OCI-LY1 (cell line): ENCODE results near the gene KRTAP19-2.

Experiments used
- H2AFZ ChIP-seq: fragments of 200-600 bp; sonication (generic), shearing (Covaris generic); 2 replicates; pipeline ENCODE4 v1.6.0; 2014; ENCODE audit warnings: antibody characterized with exemption, mild to moderate bottlenecking, low read length
- H3F3A ChIP-seq: fragments of 200-600 bp; sonication (generic), shearing (Covaris generic); 2 replicates; pipeline ENCODE4 v1.6.0; 2014; ENCODE audit warnings: mild to moderate bottlenecking, antibody characterized with exemption, low read length, moderate library complexity; ENCODE audit not compliant: insufficient read depth
- H3K27ac ChIP-seq: fragments of 200-600 bp; sonication (generic); 2 replicates; pipeline ENCODE4 v1.5.1; 2014; ENCODE audit warnings: low read length, mixed run types, mild to moderate bottlenecking, low read depth; ENCODE audit not compliant: poor library complexity, severe bottlenecking
- H3K27me3 ChIP-seq: fragments of 200-600 bp; sonication (generic); 2 replicates; pipeline ENCODE4 v1.6.0; 2014; ENCODE audit warnings: antibody characterized with exemption, mild to moderate bottlenecking, low read length, moderate library complexity; ENCODE audit not compliant: insufficient read depth
- H3K36me3 ChIP-seq: fragments of 200-600 bp; sonication (generic); 2 replicates; pipeline ENCODE4 v1.6.1; 2014; ENCODE audit warnings: mild to moderate bottlenecking, antibody characterized with exemption, low read length, moderate library complexity, mixed read lengths; ENCODE audit not compliant: insufficient read depth
- H3K4me1 ChIP-seq: fragments of 200-600 bp; sonication (generic); 2 replicates; pipeline ENCODE4 v1.5.1; 2014; ENCODE audit warnings: mild to moderate bottlenecking, low read length, moderate library complexity; ENCODE audit not compliant: insufficient read depth, severe bottlenecking
- H3K4me2 ChIP-seq: fragments of 200-600 bp; sonication (generic), shearing (Covaris generic); 2 replicates; pipeline ENCODE4 v1.6.1; 2014; ENCODE audit warnings: low read length
- H3K4me3 ChIP-seq: fragments of 200-600 bp; sonication (generic); 2 replicates; pipeline ENCODE4 v1.5.1; 2014; ENCODE audit warnings: low read length, low read depth, mild to moderate bottlenecking, mixed read lengths; ENCODE audit not compliant: poor library complexity, severe bottlenecking
- H3K79me2 ChIP-seq: fragments of 200-600 bp; shearing (Covaris generic); 2 replicates; pipeline ENCODE4 v1.6.1; 2016; ENCODE audit warnings: mixed run types, low read length, mixed read lengths; ENCODE audit not compliant: insufficient read depth
- H3K9ac ChIP-seq: fragments of 200-600 bp; sonication (generic), shearing (Covaris generic); 2 replicates; pipeline ENCODE4 v1.6.1; 2014; ENCODE audit warnings: mild to moderate bottlenecking, low read length, mixed read lengths
- H3K9me2 ChIP-seq: fragments of 200-600 bp; sonication (generic), shearing (Covaris generic); 2 replicates; pipeline ENCODE4 v1.6.1; 2014; ENCODE audit warnings: low read depth, mild to moderate bottlenecking, low read length, mixed read lengths
- H3K9me3 ChIP-seq: fragments of 200-600 bp; shearing (Covaris generic); 2 replicates; pipeline ENCODE4 v1.6.1; 2014; ENCODE audit warnings: low read length, mixed read lengths
- H4K20me1 ChIP-seq: fragments of 200-600 bp; sonication (generic), shearing (Covaris generic); 2 replicates; pipeline ENCODE4 v1.6.0; 2016; ENCODE audit warnings: mild to moderate bottlenecking, low read length; ENCODE audit not compliant: insufficient read depth
- CTCF ChIP-seq: fragments of 200-600 bp; sonication (generic), shearing (Covaris generic); IDR thresholded peaks from 2 replicates; pipeline ENCODE4 v1.5.1; 2017; ENCODE audit warnings: mild to moderate bottlenecking, antibody characterized with exemption, low read length, moderate library complexity, mixed read lengths
- EZH2 ChIP-seq: fragments of 200-600 bp; sonication (generic), shearing (Covaris generic); IDR thresholded peaks from 2 replicates; pipeline ENCODE4 v1.8.0; 2017; ENCODE audit warnings: borderline replicate concordance, mixed run types, mild to moderate bottlenecking, antibody characterized with exemption, low read length, moderate library complexity, mixed read lengths

The KRTAP19-2 gene

GRCh38 chr21:30468900-30469714 lies 18.1 kb downstream of the KRTAP19-2 start:
- no peaks in the 10 kb centered on the region for H3K79me2 ChIP-seq
- H3K27me3 ChIP-seq: no peaks in the 10 kb centered on the region
- H3K4me1 ChIP-seq: no peaks in the 10 kb centered on the region
- no peaks in the 10 kb centered on the region for H3K9me2 ChIP-seq
- no peak overlapping the region for H3K4me3 ChIP-seq
- H3K4me2 ChIP-seq: no peak overlapping the region
- no peak overlapping the region for H2AFZ ChIP-seq
- no peaks in the 10 kb centered on the region for H3K36me3 ChIP-seq
- no peaks in the 10 kb centered on the region for H3F3A ChIP-seq
- H3K9ac ChIP-seq: no peak overlapping the region
- H3K9me3 ChIP-seq: no peaks in the 10 kb centered on the region
- TF ChIP-seq EZH2 (no peak), CTCF (no peak)
- H4K20me1 ChIP-seq: no peaks in the 10 kb centered on the region
- no peak overlapping the region for H3K27ac ChIP-seq

GRCh38 chr21:30463713-30464112 lies 23.5 kb downstream of the KRTAP19-2 start:
- Histone ChIP-seq H3K4me3 (no peak overlapping the region), H3K4me2 (no peak overlapping the region), H3K9me3 (no peaks in the 10 kb centered on the region), H3K9ac (no peak overlapping the region), H4K20me1 (no peaks in the 10 kb centered on the region), H3K4me1 (no peaks in the 10 kb centered on the region), H3K27me3 (no peaks in the 10 kb centered on the region), H2AFZ (no peak overlapping the region), H3K36me3 (no peaks in the 10 kb centered on the region), H3K79me2 (no peaks in the 10 kb centered on the region), H3K9me2 (no peaks in the 10 kb centered on the region), H3K27ac (no peak overlapping the region), H3F3A (no peaks in the 10 kb centered on the region)
- TF ChIP-seq EZH2: no peak
- TF ChIP-seq CTCF: peak; percentile 75

- Histone ChIP-seq H3K9me2 (no peaks in the 10 kb centered on the region), H3K27me3 (0 out of 2 replicates have a peak, but pooled peaks cover 3% of the 10 kb centered on the region), H2AFZ (no peak overlapping the region), H3K9me3 (no peaks in the 10 kb centered on the region), H3F3A (no peaks in the 10 kb centered on the region), H3K4me3 (no peak overlapping the region), H3K4me1 (no peaks in the 10 kb centered on the region), H3K79me2 (no peaks in the 10 kb centered on the region), H3K9ac (no peak overlapping the region), H3K36me3 (no peaks in the 10 kb centered on the region), H3K4me2 (no peak overlapping the region), H4K20me1 (no peaks in the 10 kb centered on the region), H3K27ac (no peak overlapping the region)
- no peak for TF ChIP-seq EZH2
- TF ChIP-seq CTCF: no peak
Observed at GRCh38 chr21:30448514-30448913, 38.7 kb downstream of the KRTAP19-2 start.
